ENCODE measurements around the gene DOCK2. TPM values are rescaled to one million over a fixed set of nuclear protein-coding genes. Genes with fewer than 3 reads are reported as not detected.

DOCK2 gene
- total RNA-seq, 2 experiments from 2014 or later = 161 to 205 TPM

GRCh38 chr5:169861433-169861832 lies 224.4 kb downstream of the DOCK2 start:
- Histone ChIP-seq H3K4me3 (ENCODE audit: low read depth, low read length, poor library complexity, severe bottlenecking) (no peak overlapping the region), H3K9me2 (ENCODE audit: insufficient read depth, low read length) (no peaks in the 10 kb centered on the region), H3K4me1 (ENCODE audit: insufficient read depth, low read length, poor library complexity, severe bottlenecking) (no peaks in the 10 kb centered on the region), H2AFZ (ENCODE audit: low read length) (no peak overlapping the region), H3K27ac (ENCODE audit: low read depth, low read length, poor library complexity, severe bottlenecking) (no peak overlapping the region), H3K4me2 (ENCODE audit: low read length) (no peak overlapping the region), H4K20me1 (ENCODE audit: insufficient read depth, low read length) (no peaks in the 10 kb centered on the region), H3K9me3 (ENCODE audit: low read length) (no peaks in the 10 kb centered on the region), H3K36me3 (ENCODE audit: insufficient read depth, low read length) (peaks cover 2% of the 10 kb centered on the region), H3K79me2 (ENCODE audit: insufficient read depth, low read depth, low read length) (no peaks in the 10 kb centered on the region)
- DNase-seq (ENCODE audit: low spot score) = no peak
- TF ChIP-seq CTCF (conservative IDR thresholded peaks at IDR 0.05; ENCODE audit: low read length) (no peak), EZH2phosphoT487 (IDR thresholded peaks at IDR 0.05; ENCODE audit: borderline replicate concordance, low read depth, low read length) (no peak)
- ChIA-PET CTCF (ENCODE audit: unreplicated experiment) (no interaction called here), POLR2A (interaction anchor here (0.6 kb wide), 2 partner anchors 294 to 1127 kb away, joined by 3 to 5 read pairs; no protein-coding TSS in a partner anchor)
- BruUV-seq (replicated peaks) = no TSS peak
- intact Hi-C loops (cut with micrococcal nuclease; ENCODE audit: unreplicated experiment) = no loop called here

GRCh38 chr5:169861934-169862333 lies 224.9 kb downstream of the DOCK2 start:
- ChIA-PET POLR2A (interaction anchor here (0.6 kb wide), 1 partner anchor 1127 kb away, joined by 3 read pairs; no protein-coding TSS in a partner anchor), CTCF (ENCODE audit: unreplicated experiment) (no interaction called here)
- no TSS peak for BruUV-seq (replicated peaks)
- H4K20me1 ChIP-seq (ENCODE audit: insufficient read depth, low read length) = no peaks in the 10 kb centered on the region
- H3K9me2 ChIP-seq (ENCODE audit: insufficient read depth, low read length) = no peaks in the 10 kb centered on the region
- intact Hi-C loops (cut with micrococcal nuclease; ENCODE audit: unreplicated experiment) = no loop called here
- no peaks in the 10 kb centered on the region for H3K4me1 ChIP-seq (ENCODE audit: insufficient read depth, low read length, poor library complexity, severe bottlenecking)
- no peak for DNase-seq (ENCODE audit: low spot score)
- H3K9me3 ChIP-seq (ENCODE audit: low read length) = no peaks in the 10 kb centered on the region
- no peaks in the 10 kb centered on the region for H3K79me2 ChIP-seq (ENCODE audit: insufficient read depth, low read depth, low read length)
- H3K4me2 ChIP-seq (ENCODE audit: low read length) = no peak overlapping the region
- TF ChIP-seq EZH2phosphoT487 (IDR thresholded peaks at IDR 0.05; ENCODE audit: borderline replicate concordance, low read depth, low read length) (no peak), CTCF (conservative IDR thresholded peaks at IDR 0.05; ENCODE audit: low read length) (no peak)
- no peak overlapping the region for H2AFZ ChIP-seq (ENCODE audit: low read length)
- no peak overlapping the region for H3K4me3 ChIP-seq (ENCODE audit: low read depth, low read length, poor library complexity, severe bottlenecking)
- no peak overlapping the region for H3K27ac ChIP-seq (ENCODE audit: low read depth, low read length, poor library complexity, severe bottlenecking)
- no peaks in the 10 kb centered on the region; the same call in none of the 2 replicates for H3K36me3 ChIP-seq (ENCODE audit: insufficient read depth, low read length)

- intact Hi-C loops (cut with micrococcal nuclease; ENCODE audit: unreplicated experiment) = no loop called here
- no peaks in the 10 kb centered on the region for H3K4me1 ChIP-seq (ENCODE audit: insufficient read depth, low read length, poor library complexity, severe bottlenecking)
- no peaks in the 10 kb centered on the region for H3K9me3 ChIP-seq (ENCODE audit: low read length)
- no peaks in the 10 kb centered on the region for H4K20me1 ChIP-seq (ENCODE audit: insufficient read depth, low read length)
- DNase-seq (ENCODE audit: low spot score) = no peak
- no peak overlapping the region for H3K4me3 ChIP-seq (ENCODE audit: low read depth, low read length, poor library complexity, severe bottlenecking)
- H3K27ac ChIP-seq (ENCODE audit: low read depth, low read length, poor library complexity, severe bottlenecking) = no peak overlapping the region
- POLR2A ChIA-PET = no interaction called here
- H3K79me2 ChIP-seq (ENCODE audit: insufficient read depth, low read depth, low read length) = no peaks in the 10 kb centered on the region
- no TSS peak for BruUV-seq (replicated peaks)
- H2AFZ ChIP-seq (ENCODE audit: low read length) = no peak overlapping the region
- H3K36me3 ChIP-seq (ENCODE audit: insufficient read depth, low read length) = no peaks in the 10 kb centered on the region; the same call in none of the 2 replicates
- no peak overlapping the region for H3K4me2 ChIP-seq (ENCODE audit: low read length)
- CTCF ChIA-PET (ENCODE audit: unreplicated experiment) = no interaction called here
- H3K9me2 ChIP-seq (ENCODE audit: insufficient read depth, low read length) = no peaks in the 10 kb centered on the region
- TF ChIP-seq EZH2phosphoT487 (IDR thresholded peaks at IDR 0.05; ENCODE audit: borderline replicate concordance, low read depth, low read length) (no peak), CTCF (conservative IDR thresholded peaks at IDR 0.05; ENCODE audit: low read length) (no peak)
Observed at GRCh38 chr5:169862391-169862811, 225.3 kb downstream of the DOCK2 start.

Measured in OCI-LY7 (cell line).